Measurements from ENCODE around the gene HS3ST3B1. TPM values are rescaled to one million over a fixed set of nuclear protein-coding genes. Genes with fewer than 3 reads are reported as not detected.

HS3ST3B1 gene
- polyA plus RNA-seq, 1 of the 3 experiments (the other 2 are of a cell fraction) = 0.67 TPM

- no peaks in the 10 kb centered on the region; the same call in 1 of the 2 replicates for H4K20me1 ChIP-seq (ENCODE audit: insufficient read depth)
- H3K4me2 ChIP-seq = peak overlapping the region; percentile 96
- no peaks in the 10 kb centered on the region for H3K9me2 ChIP-seq
- no peak for TF ChIP-seq TAF1 (IDR thresholded peaks at IDR 0.05; ENCODE audit: borderline replicate concordance, low read depth, low read length)
- TF ChIP-seq, protein P1, sequence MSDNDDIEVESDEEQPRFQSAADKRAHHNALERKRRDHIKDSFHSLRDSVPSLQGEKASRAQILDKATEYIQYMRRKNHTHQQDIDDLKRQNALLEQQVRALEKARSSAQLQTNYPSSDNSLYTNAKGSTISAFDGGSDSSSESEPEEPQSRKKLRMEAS (IDR thresholded peaks at IDR 0.05; ENCODE audit: low read depth) = peak; percentile 42
- TF ChIP-seq, protein P2, sequence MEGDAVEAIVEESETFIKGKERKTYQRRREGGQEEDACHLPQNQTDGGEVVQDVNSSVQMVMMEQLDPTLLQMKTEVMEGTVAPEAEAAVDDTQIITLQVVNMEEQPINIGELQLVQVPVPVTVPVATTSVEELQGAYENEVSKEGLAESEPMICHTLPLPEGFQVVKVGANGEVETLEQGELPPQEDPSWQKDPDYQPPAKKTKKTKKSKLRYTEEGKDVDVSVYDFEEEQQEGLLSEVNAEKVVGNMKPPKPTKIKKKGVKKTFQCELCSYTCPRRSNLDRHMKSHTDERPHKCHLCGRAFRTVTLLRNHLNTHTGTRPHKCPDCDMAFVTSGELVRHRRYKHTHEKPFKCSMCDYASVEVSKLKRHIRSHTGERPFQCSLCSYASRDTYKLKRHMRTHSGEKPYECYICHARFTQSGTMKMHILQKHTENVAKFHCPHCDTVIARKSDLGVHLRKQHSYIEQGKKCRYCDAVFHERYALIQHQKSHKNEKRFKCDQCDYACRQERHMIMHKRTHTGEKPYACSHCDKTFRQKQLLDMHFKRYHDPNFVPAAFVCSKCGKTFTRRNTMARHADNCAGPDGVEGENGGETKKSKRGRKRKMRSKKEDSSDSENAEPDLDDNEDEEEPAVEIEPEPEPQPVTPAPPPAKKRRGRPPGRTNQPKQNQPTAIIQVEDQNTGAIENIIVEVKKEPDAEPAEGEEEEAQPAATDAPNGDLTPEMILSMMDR (IDR thresholded peaks at IDR 0.05) = peak; percentile 26; the same call in 1 of the 2 replicates
- H3K9ac ChIP-seq = peak overlapping the region; percentile 53; the same call in 1 of the 2 replicates
- peak; percentile 58 for DNase-seq
- H3K36me3 ChIP-seq (replicated peaks in 1 of 2; ENCODE audit: control insufficient read depth in 1 of 2, insufficient read depth in 2 of 2, low read length in 1 of 2) = no peaks in the 10 kb centered on the region
- H3K27ac ChIP-seq (ENCODE audit: low read depth in 2 of 2, low read length in 1 of 2) = no peak overlapping the region; a peak in 1 of 4 replicates
- no peaks in the 10 kb centered on the region for H3K9me3 ChIP-seq
- H3F3A ChIP-seq (replicated peaks; ENCODE audit: insufficient read depth) = no peaks in the 10 kb centered on the region
- peaks cover 36% of the 10 kb centered on the region for H3K27me3 ChIP-seq (ENCODE audit: insufficient read depth)
- ChIA-PET CTCF (interaction anchor here (0.6 to 3.7 kb wide), 34 partner anchors 8 to 1271 kb away, joined by 3 to 25 read pairs (median 4); partner anchors contain the start of gene HS3ST3A1), POLR2A (no interaction called here)
- peaks cover 46% of the 10 kb centered on the region for H3K79me2 ChIP-seq (ENCODE audit: insufficient read depth)
- H2AFZ ChIP-seq (ENCODE audit: low read depth) = peak overlapping the region; percentile 83
- WGBS (ENCODE audit: low lambda C conversion rate) = 4% methylated on average over 24 of the region's 90 CpGs
- H3K4me1 ChIP-seq (ENCODE audit: control insufficient read depth in 1 of 2, insufficient read depth in 2 of 2, low read depth in 1 of 2, low read length in 1 of 2) = peaks cover 0 to 23% of the 10 kb centered on the region in 2 experiments; a peak in 2 of 4 replicates
- H3K4me3 ChIP-seq (ENCODE audit: low read depth in 2 of 2, low read length in 1 of 2) = peak overlapping the region; percentile 54 to 78
Observed at GRCh38 chr17:14301279-14302090, 604 bp downstream of the HS3ST3B1 start.

GRCh38 chr17:14302091-14302430 lies 1.2 kb downstream of the HS3ST3B1 start:
- no peaks in the 10 kb centered on the region for H3K9me3 ChIP-seq
- H3K9me2 ChIP-seq = no peaks in the 10 kb centered on the region
- peaks cover 0 to 23% of the 10 kb centered on the region in 2 experiments; a peak in 2 of 4 replicates for H3K4me1 ChIP-seq (ENCODE audit: control insufficient read depth in 1 of 2, insufficient read depth in 2 of 2, low read depth in 1 of 2, low read length in 1 of 2)
- POLR2A ChIA-PET = no interaction called here
- no peak for DNase-seq
- H3K4me2 ChIP-seq = peak overlapping the region; percentile 96
- peak overlapping the region; percentile 83 for H2AFZ ChIP-seq (ENCODE audit: low read depth)
- H4K20me1 ChIP-seq (ENCODE audit: insufficient read depth) = no peaks in the 10 kb centered on the region; the same call in 1 of the 2 replicates
- no peaks in the 10 kb centered on the region for H3K36me3 ChIP-seq (replicated peaks in 1 of 2; ENCODE audit: control insufficient read depth in 1 of 2, insufficient read depth in 2 of 2, low read length in 1 of 2)
- peak overlapping the region; percentile 54 to 78 for H3K4me3 ChIP-seq (ENCODE audit: low read depth in 2 of 2, low read length in 1 of 2)
- no peak for TF ChIP-seq EZH2phosphoT487 (IDR thresholded peaks at IDR 0.05; ENCODE audit: borderline replicate concordance, low read depth)
- TF ChIP-seq FOXJ3 (CRISPR knock-in tag; IDR thresholded peaks at IDR 0.05) = no peak
- WGBS (ENCODE audit: low lambda C conversion rate) = 3% methylated on average over 23 of the region's 25 CpGs
- peak overlapping the region in 1 of 2 experiments; percentile 15; a peak in 1 of 4 replicates for H3K27ac ChIP-seq (ENCODE audit: low read depth in 2 of 2, low read length in 1 of 2)
- H3F3A ChIP-seq (replicated peaks; ENCODE audit: insufficient read depth) = peaks cover 5% of the 10 kb centered on the region
- peaks cover 46% of the 10 kb centered on the region for H3K79me2 ChIP-seq (ENCODE audit: insufficient read depth)
- CTCF ChIA-PET = interaction anchor here (0.6 to 3.7 kb wide), 37 partner anchors 8 to 1272 kb away, joined by 3 to 25 read pairs (median 4); partner anchors contain the start of gene HS3ST3A1
- peak overlapping the region; percentile 53; the same call in 1 of the 2 replicates for H3K9ac ChIP-seq
- peaks cover 30% of the 10 kb centered on the region for H3K27me3 ChIP-seq (ENCODE audit: insufficient read depth)

Measured in SK-N-SH (cell line).